ENCODE data around the gene HACD2.

GRCh38 chr3:123518892-123519485, 65.9 kb downstream of the HACD2 start:
- no peak for TF ChIP-seq POLR2A (IDR thresholded peaks at IDR 0.05; ENCODE audit: extremely low read depth, insufficient read length)
- no peak for TF ChIP-seq CTCF (IDR thresholded peaks at IDR 0.05; ENCODE audit: low read depth, low read length)
- no peak for TF ChIP-seq MAX (IDR thresholded peaks at IDR 0.05; ENCODE audit: low read depth, low read length)
